MM.1S (cell line): ENCODE results near the gene SPATA31C2.

Experiments used
- DNase-seq: peaks from one replicate; pipeline ENCODE4 v3.0.0-alpha.2; 2015
- H2AFZ ChIP-seq: fragments of 300-600 bp; sonication (generic); 2 replicates; pipeline ENCODE4 v1.6.0; 2016; ENCODE audit warnings: antibody characterized with exemption, low read length
- H3F3A ChIP-seq: fragments of 300-600 bp; sonication (generic); 2 replicates; pipeline ENCODE4 v1.6.1; 2016; ENCODE audit warnings: mild to moderate bottlenecking, antibody characterized with exemption, low read length, moderate library complexity, mixed read lengths; ENCODE audit not compliant: insufficient read depth
- H3K27ac ChIP-seq: fragments of 300-600 bp; sonication (generic); 2 replicates; pipeline ENCODE4 v1.5.1; 2016; ENCODE audit warnings: mild to moderate bottlenecking, low read length
- H3K27me3 ChIP-seq: fragments of 300-600 bp; sonication (generic); replicated peaks from 2 replicates; pipeline ENCODE4 v1.6.0; 2016; ENCODE audit warnings: low read length; ENCODE audit not compliant: insufficient read depth
- H3K36me3 ChIP-seq: fragments of 300-600 bp; sonication (generic); replicated peaks from 2 replicates; pipeline ENCODE4 v1.6.1; 2016; ENCODE audit warnings: mild to moderate bottlenecking, low read length, mixed read lengths; ENCODE audit not compliant: insufficient read depth
- H3K4me1 ChIP-seq: fragments of 300-600 bp; sonication (generic); 2 replicates; pipeline ENCODE4 v1.6.1; 2016; ENCODE audit warnings: low read length, mixed read lengths
- H3K4me2 ChIP-seq: fragments of 300-600 bp; sonication (generic); 2 replicates; pipeline ENCODE4 v1.6.0; 2016; ENCODE audit warnings: low read depth, low read length
- H3K4me3 ChIP-seq: fragments of 300-600 bp; sonication (generic); 2 replicates; pipeline ENCODE4 v1.5.1; 2016; ENCODE audit warnings: low read length, mixed read lengths
- H3K79me2 ChIP-seq: fragments of 300-600 bp; sonication (generic); 2 replicates; pipeline ENCODE4 v1.6.1; 2016; ENCODE audit warnings: mixed run types, low read length, mixed read lengths
- H3K9ac ChIP-seq: fragments of 300-600 bp; sonication (generic); 2 replicates; pipeline ENCODE4 v1.6.1; 2016; ENCODE audit warnings: low read length, mixed read lengths
- H3K9me2 ChIP-seq: fragments of 300-600 bp; sonication (generic); replicated peaks from 2 replicates; pipeline ENCODE4 v1.6.1; 2016; ENCODE audit warnings: mild to moderate bottlenecking, low read length, mixed read lengths; ENCODE audit not compliant: insufficient read depth
- H3K9me3 ChIP-seq: fragments of 300-600 bp; sonication (generic); replicated peaks from 2 replicates; pipeline ENCODE4 v1.6.1; 2016; ENCODE audit warnings: mild to moderate bottlenecking, low read length, mixed read lengths; ENCODE audit not compliant: insufficient read depth
- H4K20me1 ChIP-seq: fragments of 300-600 bp; sonication (generic); 2 replicates; pipeline ENCODE4 v1.6.1; 2016; ENCODE audit warnings: mild to moderate bottlenecking, low read length, moderate library complexity, mixed read lengths; ENCODE audit not compliant: insufficient read depth
- CTCF ChIP-seq: fragments of 300-600 bp; sonication (generic); IDR thresholded peaks from 2 replicates; pipeline ENCODE4 v1.5.1; 2016; ENCODE audit warnings: antibody characterized with exemption, low read length, mixed read lengths
- EZH2 ChIP-seq: fragments of 300-600 bp; sonication (generic); optimal IDR thresholded peaks from 2 replicates; pipeline ENCODE3; 2017; ENCODE audit warnings: low read depth, mild to moderate bottlenecking, antibody characterized with exemption, low read length, mixed read lengths
- EZH2phosphoT487 ChIP-seq: fragments of 300-600 bp; sonication (generic); IDR thresholded peaks from 2 replicates; pipeline ENCODE4 v1.6.1; 2018; ENCODE audit warnings: antibody characterized with exemption, low read length

The SPATA31C2 gene

GRCh38 chr9:88183798-88184495 is 45.7 kb upstream of the SPATA31C2 start:
- H3K4me2 ChIP-seq = no peak overlapping the region
- DNase-seq = no peak
- H3K9ac ChIP-seq = no peak overlapping the region
- no peaks in the 10 kb centered on the region for H3K79me2 ChIP-seq
- no peaks in the 10 kb centered on the region for H3K4me1 ChIP-seq
- H3K4me3 ChIP-seq = no peak overlapping the region
- no peaks in the 10 kb centered on the region for H3K9me2 ChIP-seq
- TF ChIP-seq CTCF = no peak
- TF ChIP-seq EZH2 = no peak
- no peak for TF ChIP-seq EZH2phosphoT487
- H3K36me3 ChIP-seq = no peaks in the 10 kb centered on the region
- H4K20me1 ChIP-seq = no peaks in the 10 kb centered on the region
- no peaks in the 10 kb centered on the region for H3K9me3 ChIP-seq
- no peak overlapping the region for H3K27ac ChIP-seq
- H3F3A ChIP-seq = no peaks in the 10 kb centered on the region
- no peak overlapping the region for H2AFZ ChIP-seq
- no peaks in the 10 kb centered on the region for H3K27me3 ChIP-seq

- no peaks in the 10 kb centered on the region for H3K9me3 ChIP-seq
- H3K4me3 ChIP-seq = no peak overlapping the region
- DNase-seq = no peak
- H3K4me1 ChIP-seq = no peaks in the 10 kb centered on the region
- no peak overlapping the region for H2AFZ ChIP-seq
- no peak overlapping the region for H3K4me2 ChIP-seq
- H3K9ac ChIP-seq = no peak overlapping the region
- no peaks in the 10 kb centered on the region for H3K36me3 ChIP-seq
- TF ChIP-seq CTCF (no peak), EZH2phosphoT487 (no peak), EZH2 (no peak)
- no peaks in the 10 kb centered on the region for H3F3A ChIP-seq
- H3K27ac ChIP-seq = no peak overlapping the region
- H3K9me2 ChIP-seq = no peaks in the 10 kb centered on the region
- H4K20me1 ChIP-seq = no peaks in the 10 kb centered on the region
- no peaks in the 10 kb centered on the region for H3K27me3 ChIP-seq
- no peaks in the 10 kb centered on the region for H3K79me2 ChIP-seq
Measured at GRCh38 chr9:88182501-88182900, 44.2 kb upstream of the SPATA31C2 start.

GRCh38 chr9:88180081-88180765 is 41.9 kb upstream of the SPATA31C2 start:
- no peak for DNase-seq
- Histone ChIP-seq H2AFZ (no peak overlapping the region), H3K27me3 (no peaks in the 10 kb centered on the region), H3K9me2 (no peaks in the 10 kb centered on the region), H3F3A (no peaks in the 10 kb centered on the region), H3K9me3 (no peaks in the 10 kb centered on the region), H3K4me1 (no peaks in the 10 kb centered on the region), H3K9ac (no peak overlapping the region), H3K4me2 (no peak overlapping the region), H3K27ac (no peak overlapping the region), H4K20me1 (no peaks in the 10 kb centered on the region), H3K4me3 (no peak overlapping the region), H3K36me3 (no peaks in the 10 kb centered on the region), H3K79me2 (no peaks in the 10 kb centered on the region)
- TF ChIP-seq EZH2 (no peak), CTCF (no peak), EZH2phosphoT487 (no peak)
